Measurements from ENCODE around the gene PCDH9.

The PCDH9 gene

DNA sequence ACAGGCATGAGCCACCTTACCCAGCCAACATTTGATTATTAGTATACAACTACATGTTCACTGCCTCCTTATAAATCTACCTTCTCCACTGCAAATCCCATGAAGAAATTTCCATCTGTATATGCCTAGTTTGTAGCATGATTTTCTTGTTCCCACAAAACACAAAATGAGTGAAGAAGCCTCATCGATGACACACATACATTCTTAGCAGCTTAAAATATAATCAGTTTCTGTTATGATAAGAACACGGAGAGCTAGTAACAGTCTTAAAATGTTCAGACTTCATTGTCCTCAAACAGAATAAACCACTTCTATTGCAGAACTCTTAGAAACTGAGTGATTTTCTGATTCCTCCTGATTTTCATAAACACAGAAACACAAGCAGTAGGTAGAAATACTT lies 740.5 kb downstream of the PCDH9 start:
- no peaks in the 10 kb centered on the region for H3K9me3 ChIP-seq (ENCODE audit: severe bottlenecking)
- no peaks in the 10 kb centered on the region for H3K27me3 ChIP-seq (ENCODE audit: insufficient read depth, poor library complexity, severe bottlenecking)
- H3K36me3 ChIP-seq (ENCODE audit: low read depth): no peaks in the 10 kb centered on the region
- H3K4me3 ChIP-seq (ENCODE audit: severe bottlenecking): no peak overlapping the region
- DNase-seq (ENCODE audit: low spot score) (no peak), ATAC-seq (ENCODE audit: low read depth) (no peak)
- TF ChIP-seq, protein P1, sequence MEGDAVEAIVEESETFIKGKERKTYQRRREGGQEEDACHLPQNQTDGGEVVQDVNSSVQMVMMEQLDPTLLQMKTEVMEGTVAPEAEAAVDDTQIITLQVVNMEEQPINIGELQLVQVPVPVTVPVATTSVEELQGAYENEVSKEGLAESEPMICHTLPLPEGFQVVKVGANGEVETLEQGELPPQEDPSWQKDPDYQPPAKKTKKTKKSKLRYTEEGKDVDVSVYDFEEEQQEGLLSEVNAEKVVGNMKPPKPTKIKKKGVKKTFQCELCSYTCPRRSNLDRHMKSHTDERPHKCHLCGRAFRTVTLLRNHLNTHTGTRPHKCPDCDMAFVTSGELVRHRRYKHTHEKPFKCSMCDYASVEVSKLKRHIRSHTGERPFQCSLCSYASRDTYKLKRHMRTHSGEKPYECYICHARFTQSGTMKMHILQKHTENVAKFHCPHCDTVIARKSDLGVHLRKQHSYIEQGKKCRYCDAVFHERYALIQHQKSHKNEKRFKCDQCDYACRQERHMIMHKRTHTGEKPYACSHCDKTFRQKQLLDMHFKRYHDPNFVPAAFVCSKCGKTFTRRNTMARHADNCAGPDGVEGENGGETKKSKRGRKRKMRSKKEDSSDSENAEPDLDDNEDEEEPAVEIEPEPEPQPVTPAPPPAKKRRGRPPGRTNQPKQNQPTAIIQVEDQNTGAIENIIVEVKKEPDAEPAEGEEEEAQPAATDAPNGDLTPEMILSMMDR (IDR thresholded peaks at IDR 0.05; ENCODE audit: poor library complexity, severe bottlenecking): no peak
- H3K4me1 ChIP-seq (ENCODE audit: insufficient read depth, poor library complexity, severe bottlenecking): no peaks in the 10 kb centered on the region
- no peak overlapping the region for H3K27ac ChIP-seq (ENCODE audit: poor library complexity, severe bottlenecking)

DNA sequence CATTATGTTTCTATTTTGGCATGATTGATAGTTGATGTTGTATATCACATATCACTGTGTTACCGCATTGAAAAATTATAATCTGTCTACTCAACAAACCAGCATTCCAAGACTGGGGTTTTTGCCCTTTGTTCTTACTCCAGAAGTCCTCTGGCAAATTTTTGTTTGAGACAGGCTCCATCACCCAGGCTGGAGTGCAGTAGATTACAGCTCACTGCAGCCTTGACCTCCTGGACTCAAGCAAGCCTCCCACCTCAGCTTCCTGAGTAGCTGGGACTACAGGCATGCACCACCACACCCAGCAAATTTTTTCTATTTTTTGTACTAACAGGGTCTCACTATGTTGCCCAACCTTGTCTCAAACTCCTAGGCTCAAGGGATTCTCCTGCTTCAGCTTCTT lies 741.0 kb downstream of the PCDH9 start:
- no peak for ATAC-seq (ENCODE audit: low read depth)
- no peaks in the 10 kb centered on the region for H3K27me3 ChIP-seq (ENCODE audit: insufficient read depth, poor library complexity, severe bottlenecking)
- TF ChIP-seq, protein P1 (IDR thresholded peaks at IDR 0.05; ENCODE audit: poor library complexity, severe bottlenecking): no peak
- H3K9me3 ChIP-seq (ENCODE audit: severe bottlenecking): no peaks in the 10 kb centered on the region
- no peak overlapping the region for H3K27ac ChIP-seq (ENCODE audit: poor library complexity, severe bottlenecking)
- DNase-seq (ENCODE audit: low spot score): no peak
- H3K4me3 ChIP-seq (ENCODE audit: severe bottlenecking): no peak overlapping the region
- H3K36me3 ChIP-seq (ENCODE audit: low read depth): no peaks in the 10 kb centered on the region
- no peaks in the 10 kb centered on the region for H3K4me1 ChIP-seq (ENCODE audit: insufficient read depth, poor library complexity, severe bottlenecking)

DNA sequence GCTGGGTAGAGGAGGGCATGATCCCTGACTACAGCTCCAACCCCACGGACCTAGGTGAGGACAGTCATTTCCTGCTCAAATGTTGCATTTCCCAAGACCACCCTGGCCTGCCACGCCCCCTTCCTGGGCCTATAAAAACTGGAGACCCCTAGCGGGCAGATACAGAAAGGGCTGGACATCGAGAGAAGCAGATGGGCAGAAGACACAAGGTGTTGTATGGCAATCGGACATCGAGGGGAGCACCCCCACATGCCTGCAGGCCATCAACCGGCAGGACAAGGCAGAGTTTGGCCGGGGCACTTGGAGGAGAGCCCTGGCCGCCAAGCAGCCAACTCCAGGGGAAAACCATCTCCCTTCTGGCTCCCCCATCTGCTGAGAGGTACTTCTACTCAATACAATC lies 746.4 kb downstream of the PCDH9 start:
- DNase-seq (ENCODE audit: low spot score) (no peak), ATAC-seq (ENCODE audit: low read depth) (no peak)
- TF ChIP-seq, protein P1 (IDR thresholded peaks at IDR 0.05; ENCODE audit: poor library complexity, severe bottlenecking): no peak
- H3K36me3 ChIP-seq (ENCODE audit: low read depth): no peaks in the 10 kb centered on the region
- H3K4me3 ChIP-seq (ENCODE audit: severe bottlenecking): no peak overlapping the region
- H3K27ac ChIP-seq (ENCODE audit: poor library complexity, severe bottlenecking): no peak overlapping the region
- H3K9me3 ChIP-seq (ENCODE audit: severe bottlenecking): no peaks in the 10 kb centered on the region
- H3K27me3 ChIP-seq (ENCODE audit: insufficient read depth, poor library complexity, severe bottlenecking): no peaks in the 10 kb centered on the region
- H3K4me1 ChIP-seq (ENCODE audit: insufficient read depth, poor library complexity, severe bottlenecking): no peaks in the 10 kb centered on the region

DNA sequence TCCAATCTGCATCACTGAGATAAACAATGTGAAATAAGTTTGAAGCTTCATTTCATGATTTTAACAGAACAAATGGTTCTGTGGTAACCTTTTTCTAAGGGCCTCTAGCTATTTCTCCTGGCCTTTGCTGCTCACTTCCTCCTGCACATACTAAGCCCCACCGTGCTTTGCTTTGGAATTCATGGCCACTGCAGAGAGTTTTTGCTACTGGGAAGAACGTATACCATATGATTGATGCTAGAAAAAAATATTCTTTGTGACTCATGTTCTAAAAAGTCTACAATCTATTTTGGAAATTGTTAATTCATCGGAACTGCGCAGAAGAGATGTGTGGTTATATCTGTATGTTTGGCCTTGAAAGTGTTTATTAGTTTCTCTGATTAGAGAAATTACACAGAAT lies 747.3 kb downstream of the PCDH9 start:
- no peak for DNase-seq (ENCODE audit: low spot score)
- no peak for ATAC-seq (ENCODE audit: low read depth)
- Histone ChIP-seq H3K4me3 (ENCODE audit: severe bottlenecking) (no peak overlapping the region), H3K36me3 (ENCODE audit: low read depth) (no peaks in the 10 kb centered on the region), H3K4me1 (ENCODE audit: insufficient read depth, poor library complexity, severe bottlenecking) (no peaks in the 10 kb centered on the region), H3K27ac (ENCODE audit: poor library complexity, severe bottlenecking) (no peak overlapping the region), H3K27me3 (ENCODE audit: insufficient read depth, poor library complexity, severe bottlenecking) (no peaks in the 10 kb centered on the region), H3K9me3 (ENCODE audit: severe bottlenecking) (no peaks in the 10 kb centered on the region)
- TF ChIP-seq, protein P1 (IDR thresholded peaks at IDR 0.05; ENCODE audit: poor library complexity, severe bottlenecking): no peak

DNA sequence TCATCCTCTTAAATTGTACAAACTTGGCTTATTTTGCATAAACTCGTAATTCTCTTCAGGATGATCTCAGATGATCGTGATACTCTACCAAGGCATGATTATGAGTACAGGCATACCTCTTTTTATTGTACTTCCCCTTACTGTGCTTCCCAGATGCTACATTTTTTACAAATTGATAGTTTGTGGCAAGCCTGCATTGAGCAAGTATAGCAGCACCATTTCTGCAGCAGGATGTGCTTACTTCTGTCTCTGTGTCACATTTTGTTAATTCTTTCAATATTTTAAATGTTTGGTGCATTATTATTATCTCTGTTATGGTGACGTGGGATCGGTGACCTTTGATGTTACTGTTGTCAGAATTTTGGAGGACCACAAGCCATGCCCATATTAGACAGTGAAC lies 752.3 kb downstream of the PCDH9 start:
- TF ChIP-seq, protein P1 (IDR thresholded peaks at IDR 0.05; ENCODE audit: poor library complexity, severe bottlenecking): no peak
- Histone ChIP-seq H3K4me3 (ENCODE audit: severe bottlenecking) (no peak overlapping the region), H3K36me3 (ENCODE audit: low read depth) (no peaks in the 10 kb centered on the region), H3K9me3 (ENCODE audit: severe bottlenecking) (no peaks in the 10 kb centered on the region), H3K4me1 (ENCODE audit: insufficient read depth, poor library complexity, severe bottlenecking) (no peaks in the 10 kb centered on the region), H3K27ac (ENCODE audit: poor library complexity, severe bottlenecking) (no peak overlapping the region), H3K27me3 (ENCODE audit: insufficient read depth, poor library complexity, severe bottlenecking) (no peaks in the 10 kb centered on the region)
- DNase-seq (ENCODE audit: low spot score) (no peak), ATAC-seq (ENCODE audit: low read depth) (no peak)
